ENCODE results near the gene NAA80.
A peak's percentile ranks its signal among the peaks of the same experiment; 100 is the strongest.
"Not testable (repeated sequence)": the region's sequence is repeated elsewhere in the genome, so short reads cannot be mapped to it uniquely, and the experiment has no call there.

NAA80 gene

GRCh38 chr3:50264964-50265485 is 34.2 kb downstream of the NAA80 start:
- TF ChIP-seq, protein P1, sequence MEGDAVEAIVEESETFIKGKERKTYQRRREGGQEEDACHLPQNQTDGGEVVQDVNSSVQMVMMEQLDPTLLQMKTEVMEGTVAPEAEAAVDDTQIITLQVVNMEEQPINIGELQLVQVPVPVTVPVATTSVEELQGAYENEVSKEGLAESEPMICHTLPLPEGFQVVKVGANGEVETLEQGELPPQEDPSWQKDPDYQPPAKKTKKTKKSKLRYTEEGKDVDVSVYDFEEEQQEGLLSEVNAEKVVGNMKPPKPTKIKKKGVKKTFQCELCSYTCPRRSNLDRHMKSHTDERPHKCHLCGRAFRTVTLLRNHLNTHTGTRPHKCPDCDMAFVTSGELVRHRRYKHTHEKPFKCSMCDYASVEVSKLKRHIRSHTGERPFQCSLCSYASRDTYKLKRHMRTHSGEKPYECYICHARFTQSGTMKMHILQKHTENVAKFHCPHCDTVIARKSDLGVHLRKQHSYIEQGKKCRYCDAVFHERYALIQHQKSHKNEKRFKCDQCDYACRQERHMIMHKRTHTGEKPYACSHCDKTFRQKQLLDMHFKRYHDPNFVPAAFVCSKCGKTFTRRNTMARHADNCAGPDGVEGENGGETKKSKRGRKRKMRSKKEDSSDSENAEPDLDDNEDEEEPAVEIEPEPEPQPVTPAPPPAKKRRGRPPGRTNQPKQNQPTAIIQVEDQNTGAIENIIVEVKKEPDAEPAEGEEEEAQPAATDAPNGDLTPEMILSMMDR (IDR thresholded peaks at IDR 0.05; ENCODE audit: low read depth, low read length) = no peak

DNA sequence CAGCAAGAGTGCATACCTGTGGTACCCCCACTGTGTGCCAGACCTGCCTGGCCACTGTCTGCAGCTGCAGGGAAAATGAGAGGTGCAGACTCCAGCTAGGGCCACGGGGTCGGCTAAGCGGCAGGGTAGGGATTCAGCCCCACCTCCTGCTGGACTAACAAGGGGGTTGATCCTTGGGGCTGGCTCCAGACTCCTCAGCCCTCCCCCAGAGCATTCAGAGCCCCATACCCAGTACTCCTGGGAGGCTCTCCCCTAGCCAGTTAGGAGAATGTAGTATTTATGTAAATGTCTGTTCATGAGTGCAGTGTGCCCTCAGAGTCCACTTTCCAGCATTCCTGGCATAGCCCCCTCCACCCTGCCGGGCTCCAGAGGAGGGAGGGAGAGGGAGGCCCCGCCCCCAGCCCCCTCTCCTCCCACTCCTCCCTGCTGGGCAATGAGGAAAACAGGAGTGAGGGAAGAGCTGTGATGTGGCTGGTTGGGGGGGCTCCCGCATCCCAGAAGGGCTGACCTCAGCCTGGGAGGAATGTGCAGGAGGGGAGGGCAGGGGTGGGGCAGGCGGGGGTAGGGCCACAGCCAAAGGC is 34.7 kb downstream of the NAA80 start:
- no peak overlapping the region for H3K4me3 ChIP-seq (ENCODE audit: low read depth, low read length)
- TF ChIP-seq, protein P1 (IDR thresholded peaks at IDR 0.05; ENCODE audit: low read depth, low read length) = no peak

More at GRCh38 chr3:50264964-50265485, 34.2 kb downstream of the NAA80 start:
- H3K4me3 ChIP-seq (ENCODE audit: low read depth, low read length) = no peak overlapping the region

DNA sequence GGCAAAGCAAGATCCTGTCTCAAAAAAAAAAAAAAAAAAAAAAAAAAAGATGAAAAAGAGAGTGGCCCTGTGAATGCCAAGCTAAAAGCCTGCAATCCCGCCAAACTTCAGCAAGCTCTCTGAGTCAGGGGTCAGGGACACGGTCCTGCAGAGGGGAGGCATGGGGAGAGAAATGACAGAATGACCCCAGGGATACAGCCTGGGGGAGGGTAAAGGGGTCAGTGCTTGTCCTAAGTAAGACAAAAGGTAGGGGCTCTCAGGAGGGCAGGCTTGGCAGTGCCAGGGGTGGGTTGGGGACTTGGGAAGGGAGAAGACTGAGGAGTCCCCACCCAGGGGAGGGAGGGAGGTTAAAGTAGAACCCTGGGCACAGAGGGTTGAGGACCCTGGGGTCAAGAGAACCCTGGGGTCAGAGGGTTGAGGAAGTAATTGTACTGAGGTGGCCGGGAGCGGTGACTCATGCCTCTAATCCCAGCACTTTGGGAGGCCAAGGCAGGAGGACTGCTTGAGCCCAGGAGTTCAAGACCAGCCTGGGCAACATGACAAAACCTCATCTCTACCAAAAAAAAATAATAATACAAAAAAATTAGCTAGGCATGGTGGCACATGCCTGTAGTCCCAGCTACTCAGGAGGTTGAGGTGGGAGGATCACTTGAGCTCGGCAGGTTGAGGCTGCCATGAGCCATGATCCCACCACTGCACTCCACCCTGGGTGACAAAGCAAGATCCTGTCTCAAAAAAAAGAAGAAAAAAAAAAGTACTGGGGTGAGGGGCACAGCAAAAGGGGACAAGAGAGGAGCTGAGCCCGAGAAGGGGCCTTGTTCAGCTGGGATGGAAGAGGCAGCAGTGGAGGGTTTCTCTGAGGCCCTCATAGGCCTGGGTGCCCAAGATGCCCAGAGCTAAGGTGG is 35.5 kb downstream of the NAA80 start:
- no peak overlapping the region for H3K4me3 ChIP-seq (ENCODE audit: low read depth, low read length)
- TF ChIP-seq, protein P1 (IDR thresholded peaks at IDR 0.05; ENCODE audit: low read depth, low read length) = no peak

- TF ChIP-seq, protein P1 (IDR thresholded peaks at IDR 0.05; ENCODE audit: low read depth, low read length) = no peak
- no peak overlapping the region for H3K4me3 ChIP-seq (ENCODE audit: low read depth, low read length)
Measured at GRCh38 chr3:50262778-50263177, 36.4 kb downstream of the NAA80 start.

- not testable (repeated sequence) for H3K4me3 ChIP-seq (ENCODE audit: low read depth, low read length)
Measured at GRCh38 chr3:50262200-50262599, 37.0 kb downstream of the NAA80 start.

- H3K4me3 ChIP-seq (ENCODE audit: low read depth, low read length) = no peak overlapping the region
- TF ChIP-seq, protein P1 (IDR thresholded peaks at IDR 0.05; ENCODE audit: low read depth, low read length) = no peak
Measured at GRCh38 chr3:50261505-50261904, 37.7 kb downstream of the NAA80 start.

GRCh38 chr3:50260942-50261441 is 38.2 kb downstream of the NAA80 start:
- H3K4me3 ChIP-seq (ENCODE audit: low read depth, low read length) = peak overlapping the region; percentile 51; the same call in 1 of the 2 replicates
- TF ChIP-seq, protein P1 (IDR thresholded peaks at IDR 0.05; ENCODE audit: low read depth, low read length) = no peak

All from WI38 (cell line).